Keratinocyte (primary cell): ENCODE data around the gene SINHCAF. TPM values are rescaled to one million over a fixed set of nuclear protein-coding genes. Genes with fewer than 3 reads are reported as not detected.

Experiments
- DNase-seq: peaks from one replicate; pipeline ENCODE4 v3.0.0-alpha.2; 2011; ENCODE audit warnings: low read depth, missing footprints, low spot score
- FAIRE-seq: peaks from 2 replicates; lab custom pipeline; 2011; peaks lifted over from hg19 to GRCh38; lab: Jason Lieb, UNC
- H2AFZ ChIP-seq: 2 replicates; pipeline ENCODE4 v1.6.0; 2012; ENCODE audit warnings: low read length, control low read depth, inconsistent platforms; ENCODE audit not compliant: control insufficient read depth
- H3K27ac ChIP-seq: 2 replicates; pipeline ENCODE4 v1.5.1; 2011; ENCODE audit warnings: low read length; ENCODE audit not compliant: control insufficient read depth, insufficient read depth
- H3K27me3 ChIP-seq: 3 replicates; pipeline ENCODE4 v1.6.0; 2011; ENCODE audit warnings: low read length; ENCODE audit not compliant: control insufficient read depth, insufficient read depth; ENCODE audit errors: extremely low read depth
- H3K36me3 ChIP-seq, 2 experiments: 2 replicates in 1 of 2; 3 replicates in 1 of 2; pipeline ENCODE4 v1.5.1; 2011; ENCODE audit warnings: low read length in 2 of 2, mild to moderate bottlenecking in 1 of 2; ENCODE audit not compliant: control insufficient read depth in 2 of 2, insufficient read depth in 2 of 2; ENCODE audit errors: extremely low read depth in 1 of 2
- H3K4me1 ChIP-seq: 3 replicates; pipeline ENCODE4 v1.5.1; 2011; ENCODE audit warnings: low read length; ENCODE audit not compliant: control insufficient read depth, insufficient read depth; ENCODE audit errors: extremely low read depth
- H3K4me2 ChIP-seq: 3 replicates; pipeline ENCODE4 v1.6.0; 2011; ENCODE audit warnings: low read depth, low read length; ENCODE audit not compliant: control insufficient read depth, insufficient read depth; ENCODE audit errors: extremely low read depth
- H3K4me3 ChIP-seq, 3 experiments: fragments of 200-600 bp in 1 of 3; sonication (generic) in 1 of 3; 2 replicates in 2 of 3; 3 replicates in 1 of 3; pipeline ENCODE4 v1.5.1; 2011 to 2016; ENCODE audit warnings: low read length in 3 of 3, mild to moderate bottlenecking in 3 of 3, control low read depth in 2 of 3, inconsistent platforms in 1 of 3, low read depth in 1 of 3, mixed read lengths in 1 of 3, mixed run types in 1 of 3, moderate library complexity in 1 of 3; ENCODE audit not compliant: control insufficient read depth in 2 of 3, insufficient read depth in 2 of 3; ENCODE audit errors: extremely low read depth in 1 of 3
- H3K79me2 ChIP-seq: 2 replicates; pipeline ENCODE4 v1.6.0; 2012; ENCODE audit warnings: low read length; ENCODE audit not compliant: control insufficient read depth, insufficient read depth
- H3K9ac ChIP-seq: 3 replicates; pipeline ENCODE4 v1.6.0; 2011; ENCODE audit warnings: low read length; ENCODE audit not compliant: control insufficient read depth, insufficient read depth; ENCODE audit errors: extremely low read depth
- H3K9me1 ChIP-seq: 3 replicates; pipeline ENCODE4 v1.6.0; 2011; ENCODE audit warnings: low read length; ENCODE audit not compliant: control insufficient read depth, insufficient read depth; ENCODE audit errors: extremely low read depth
- H3K9me3 ChIP-seq: 2 replicates; pipeline ENCODE4 v1.5.1; 2012; ENCODE audit warnings: low read depth, low read length; ENCODE audit not compliant: control insufficient read depth
- H4K20me1 ChIP-seq: 3 replicates; pipeline ENCODE4 v1.6.0; 2011; ENCODE audit warnings: low read length; ENCODE audit not compliant: control insufficient read depth, insufficient read depth; ENCODE audit errors: extremely low read depth
- CTCF ChIP-seq, 3 experiments: IDR thresholded peaks in 1 of 3; conservative IDR thresholded peaks in 1 of 3; optimal IDR thresholded peaks in 1 of 3; 2 replicates in 2 of 3; 3 replicates in 1 of 3; pipeline versions ENCODE3 to v1.5.1; 2011; ENCODE audit warnings: low read length in 3 of 3, mild to moderate bottlenecking in 3 of 3, moderate library complexity in 2 of 3, control low read depth in 1 of 3, inconsistent platforms in 1 of 3; ENCODE audit not compliant: insufficient read depth in 2 of 3; ENCODE audit errors: extremely low read depth in 1 of 3
- EZH2 ChIP-seq: IDR thresholded peaks from one replicate; pipeline ENCODE4 v1.6.1; 2012; ENCODE audit warnings: inconsistent platforms, mild to moderate bottlenecking, low read length, moderate library complexity
- dilution Hi-C: fragments of 300-500 bp; cut with MboI; formaldehyde crosslinking; loops from one replicate; pipeline ENCODE4 v1.7.0; 2020; ENCODE audit warnings: low sequenced_read_pairs; ENCODE audit not compliant: extremely low pct_ligation_motif_present
- polyA plus RNA-seq, 5 experiments: library from polyadenylated mRNA; depleted of rRNA in 3 of 5; stranded (reverse) in 3 of 5; stranded (forward) in 1 of 5; unstranded in 1 of 5; fragments of >200 nt; gene quantifications; 1 replicate in 1 of 5; 2 replicates in 3 of 5; 3 replicates in 1 of 5; pipeline versions ENCODE4 v1.2.1 to v1.2.3, GENCODE V29; 2011 to 2012; ENCODE audit warnings: missing spikeins in 2 of 5, low read depth in 1 of 5, low replicate concordance in 1 of 5

SINHCAF gene
- polyA plus RNA-seq, 1 donor (not counting 4 experiments of a cell fraction or from before 2014, with no cell fraction given): 57.4 TPM

GRCh38 chr12:31343139-31343538 lies 17.2 kb upstream of the SINHCAF start:
- Histone ChIP-seq H3K4me1 (peaks cover 3% of the 10 kb centered on the region), H3K27me3 (no peaks in the 10 kb centered on the region), H3K4me3 (no peak overlapping the region), H4K20me1 (no peaks in the 10 kb centered on the region), H3K36me3 (no peaks in the 10 kb centered on the region), H3K27ac (no peak overlapping the region), H3K9me1 (no peaks in the 10 kb centered on the region), H3K79me2 (no peaks in the 10 kb centered on the region), H3K9ac (no peak overlapping the region), H3K9me3 (no peaks in the 10 kb centered on the region), H2AFZ (no peak overlapping the region), H3K4me2 (no peak overlapping the region)
- dilution Hi-C loops: no loop called here
- DNase-seq: no peak
- no peak for FAIRE-seq
- TF ChIP-seq EZH2: no peak
- no peak for TF ChIP-seq CTCF (optimal IDR thresholded peaks at IDR 0.05 in 1 of 3, IDR thresholded peaks at IDR 0.05 in 1 of 3, conservative IDR thresholded peaks at IDR 0.05 in 1 of 3; ENCODE audit: extremely low read depth in 1 of 3, insufficient read depth in 2 of 3, low read length in 3 of 3)

GRCh38 chr12:31342286-31342685 lies 16.3 kb upstream of the SINHCAF start:
- no peaks in the 10 kb centered on the region for H4K20me1 ChIP-seq
- dilution Hi-C loops: no loop called here
- no peaks in the 10 kb centered on the region for H3K36me3 ChIP-seq

More at GRCh38 chr12:31342286-31342685, 16.3 kb upstream of the SINHCAF start:
- TF ChIP-seq CTCF (optimal IDR thresholded peaks at IDR 0.05 in 1 of 3, IDR thresholded peaks at IDR 0.05 in 1 of 3, conservative IDR thresholded peaks at IDR 0.05 in 1 of 3; ENCODE audit: extremely low read depth in 1 of 3, insufficient read depth in 2 of 3, low read length in 3 of 3) (no peak), EZH2 (no peak)
- Histone ChIP-seq H3K27me3 (no peaks in the 10 kb centered on the region), H3K27ac (no peak overlapping the region), H3K79me2 (no peaks in the 10 kb centered on the region), H3K4me1 (peaks cover 3% of the 10 kb centered on the region), H3K4me2 (no peak overlapping the region), H3K9me3 (no peaks in the 10 kb centered on the region), H3K9me1 (no peaks in the 10 kb centered on the region), H3K9ac (no peak overlapping the region), H3K4me3 (no peak overlapping the region), H2AFZ (no peak overlapping the region)
- FAIRE-seq: no peak
- DNase-seq: no peak
